GM23338 (cell line): Measurements from ENCODE around the gene IER5L. TPM values are rescaled to one million over a fixed set of nuclear protein-coding genes. Genes with fewer than 3 reads are reported as not detected.
"Not testable (repeated sequence)": the region's sequence is repeated elsewhere in the genome, so short reads cannot be mapped to it uniquely, and the experiment has no call there.

Experiments
- ATAC-seq: fragments of 200-7000 bp; cut with Tn5 transposase; 3 replicates; pipeline ENCODE4 v1.9.1; 2020
- DNase-seq: peaks from one replicate; pipeline ENCODE4 v3.0.0-alpha.2; 2015; ENCODE audit warnings: low spot score
- H2AFZ ChIP-seq: fragments of 200-600 bp; sonication (generic); 2 replicates; pipeline ENCODE4 v1.8.0; 2016; ENCODE audit warnings: antibody characterized with exemption, mild to moderate bottlenecking, moderate library complexity
- H3F3A ChIP-seq: fragments of 200-600 bp; sonication (generic); replicated peaks from 2 replicates; pipeline ENCODE4 v1.8.0; 2017; ENCODE audit warnings: antibody characterized with exemption, mixed run types, low read depth
- H3K27ac ChIP-seq: fragments of 200-600 bp; sonication (generic); 2 replicates; pipeline ENCODE4 v1.6.1; 2016; ENCODE audit warnings: low read depth
- H3K27me3 ChIP-seq: fragments of 200-600 bp; sonication (generic); 2 replicates; pipeline ENCODE4 v1.8.0; 2016; ENCODE audit warnings: mild to moderate bottlenecking, mixed run types, moderate library complexity; ENCODE audit not compliant: insufficient read depth
- H3K36me3 ChIP-seq: fragments of 200-600 bp; sonication (generic); 2 replicates; pipeline ENCODE4 v1.8.0; 2016; ENCODE audit warnings: mild to moderate bottlenecking; ENCODE audit not compliant: insufficient read depth
- H3K4me1 ChIP-seq: fragments of 200-600 bp; sonication (generic); 2 replicates; pipeline ENCODE4 v1.8.0; 2016; ENCODE audit warnings: mild to moderate bottlenecking, moderate library complexity; ENCODE audit not compliant: insufficient read depth
- H3K4me2 ChIP-seq: fragments of 200-600 bp; sonication (generic); 2 replicates; pipeline ENCODE4 v1.7.1; 2017; ENCODE audit warnings: mixed run types
- H3K4me3 ChIP-seq: fragments of 200-600 bp; sonication (generic); 2 replicates; pipeline ENCODE4 v1.6.1; 2016; ENCODE audit warnings: mixed run types
- H3K79me2 ChIP-seq: fragments of 200-600 bp; sonication (generic); replicated peaks from 2 replicates; pipeline ENCODE4 v1.8.0; 2017; ENCODE audit warnings: mild to moderate bottlenecking; ENCODE audit not compliant: insufficient read depth
- H3K9me2 ChIP-seq: fragments of 200-600 bp; sonication (generic); 2 replicates; pipeline ENCODE4 v1.8.0; 2017; ENCODE audit not compliant: insufficient read depth
- H4K20me1 ChIP-seq: fragments of 200-600 bp; sonication (generic); replicated peaks from 2 replicates; pipeline ENCODE4 v1.8.0; 2017; ENCODE audit warnings: mild to moderate bottlenecking; ENCODE audit not compliant: insufficient read depth
- H3K27ac Mint-ChIP-seq: 2 replicates; pipeline ENCODE4 v1.8.0; 2020; ENCODE audit warnings: inconsistent platforms, mild to moderate bottlenecking, moderate library complexity, mixed read lengths
- H3K27me3 Mint-ChIP-seq: 3 replicates; pipeline ENCODE4 v1.8.0; 2022; ENCODE audit warnings: low read depth, mild to moderate bottlenecking, moderate library complexity, mixed read lengths, inconsistent platforms; ENCODE audit not compliant: insufficient read depth, poor library complexity
- H3K36me3 Mint-ChIP-seq: 3 replicates; pipeline ENCODE4 v1.8.0; 2021; ENCODE audit warnings: low read depth, mild to moderate bottlenecking, inconsistent platforms, moderate library complexity, mixed read lengths
- H3K4me1 Mint-ChIP-seq: 3 replicates; pipeline ENCODE4 v1.8.0; 2020; ENCODE audit warnings: mild to moderate bottlenecking, inconsistent platforms, mixed read lengths
- H3K4me3 Mint-ChIP-seq: 3 replicates; pipeline ENCODE4 v1.8.0; 2021; ENCODE audit warnings: moderate library complexity, mild to moderate bottlenecking, inconsistent platforms, mixed read lengths
- H3K9me3 Mint-ChIP-seq: 3 replicates; pipeline ENCODE4 v1.8.0; 2020; ENCODE audit warnings: moderate library complexity, mild to moderate bottlenecking, inconsistent platforms, mixed read lengths
- CREB1 ChIP-seq: fragments of 250-450 bp; sonication (Bioruptor Pico); IDR thresholded peaks from 2 replicates; pipeline ENCODE4 v1.5.0; 2020; ENCODE audit warnings: low read depth, mild to moderate bottlenecking, moderate library complexity
- EZH2phosphoT487 ChIP-seq: fragments of 200-600 bp; sonication (generic); IDR thresholded peaks from one replicate; pipeline ENCODE4 v1.8.1; 2018; ENCODE audit warnings: antibody characterized with exemption; ENCODE audit not compliant: unreplicated experiment
- JUNB ChIP-seq: IDR thresholded peaks from one replicate; pipeline ENCODE4 v1.6.1; 2016; ENCODE audit warnings: antibody characterized with exemption; ENCODE audit not compliant: unreplicated experiment
- NANOG ChIP-seq: IDR thresholded peaks from 2 replicates; pipeline ENCODE4 v1.6.1; 2016; ENCODE audit warnings: antibody characterized with exemption, borderline replicate concordance
- POLR2AphosphoS5 ChIP-seq: IDR thresholded peaks from 2 replicates; pipeline ENCODE4 v1.6.1; 2016; ENCODE audit warnings: antibody characterized with exemption, low read depth
- ZNF114 ChIP-seq: fragments of 250-450 bp; sonication (Bioruptor Pico); IDR thresholded peaks from 2 replicates; pipeline ENCODE4 v1.5.0; 2020; ENCODE audit warnings: mild to moderate bottlenecking, moderate library complexity
- ZNF331 ChIP-seq: fragments of 250-450 bp; sonication (Bioruptor Pico); IDR thresholded peaks from 2 replicates; pipeline ENCODE4 v1.5.0; 2020; ENCODE audit warnings: low read depth, mild to moderate bottlenecking, moderate library complexity
- polyA plus RNA-seq: library from polyadenylated mRNA; unstranded; fragments of >200 nt; fragmentation: Nextera tagmentation; extraction: Ambion mirVana; gene quantifications from 2 replicates; pipeline ENCODE4 v1.2.1, GENCODE V29; 2016
- total RNA-seq: library from RNA; depleted of rRNA; stranded (reverse); fragments of >200 nt; shearing (Covaris generic); gene quantifications from 2 replicates; pipeline ENCODE4 v1.2.3, GENCODE V29; 2014
- TF ChIP-seq, protein P1 (sequence below), 2 experiments: fragments of 200-600 bp in 1 of 2; sonication (generic) in 1 of 2; conservative IDR thresholded peaks; 2 replicates each; pipeline versions ENCODE4 v1.5.1 to v1.6.1; 2016 to 2017; ENCODE audit warnings: antibody characterized with exemption in 2 of 2, low read depth in 2 of 2, mild to moderate bottlenecking in 2 of 2, moderate library complexity in 1 of 2
- TF ChIP-seq, protein P2 (sequence below): IDR thresholded peaks from 2 replicates; pipeline ENCODE4 v1.6.1; 2016; ENCODE audit warnings: antibody characterized with exemption
- TF ChIP-seq, protein P3 (sequence below): fragments of 250-450 bp; sonication (Bioruptor Pico); IDR thresholded peaks from 2 replicates; pipeline ENCODE4 v1.5.0; 2020; ENCODE audit warnings: mild to moderate bottlenecking, moderate library complexity

The IER5L gene
- total and polyA plus RNA-seq, 2 experiments from 2014 or later = 0.19 to 0.90 TPM

DNA sequence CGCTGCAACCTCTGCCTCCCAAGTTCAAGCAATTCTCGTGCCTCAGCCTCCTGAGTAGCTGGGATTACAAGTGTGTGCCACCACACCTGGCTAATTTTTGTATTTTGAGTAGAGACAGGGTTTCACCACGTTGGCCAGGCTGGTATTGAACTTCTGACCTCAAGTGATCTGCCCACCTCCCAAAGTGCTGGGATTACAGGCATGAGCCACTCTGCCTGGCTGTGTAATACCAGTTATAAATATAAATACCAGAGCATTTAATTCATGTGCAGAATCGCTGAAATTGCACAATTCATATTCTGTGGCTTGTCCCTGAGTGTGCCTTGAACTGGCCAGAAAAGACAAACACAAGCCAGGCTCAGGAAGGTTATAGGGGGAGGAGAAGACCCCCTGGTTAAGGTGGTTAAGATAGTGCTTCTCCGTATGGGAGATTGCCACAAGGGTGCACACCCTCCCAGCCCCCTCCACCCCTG lies 14.8 kb downstream of the IER5L start:
- not testable (repeated sequence) for H3K36me3 ChIP-seq, H3K79me2 ChIP-seq, H2AFZ ChIP-seq, H4K20me1 ChIP-seq, H3K4me3 ChIP-seq, H3K27me3 ChIP-seq, H3F3A ChIP-seq, DNase-seq, H3K36me3 Mint-ChIP-seq, H3K27ac Mint-ChIP-seq, H3K9me3 Mint-ChIP-seq, H3K9me2 ChIP-seq, H3K4me3 Mint-ChIP-seq, H3K4me2 ChIP-seq, ATAC-seq, H3K27ac ChIP-seq
- H3K4me1 ChIP-seq = peaks cover 22% of the 10 kb centered on the region
- Mint-ChIP-seq H3K27me3 (peaks cover 16% of the 10 kb centered on the region), H3K4me1 (peaks cover 24% of the 10 kb centered on the region)

DNA sequence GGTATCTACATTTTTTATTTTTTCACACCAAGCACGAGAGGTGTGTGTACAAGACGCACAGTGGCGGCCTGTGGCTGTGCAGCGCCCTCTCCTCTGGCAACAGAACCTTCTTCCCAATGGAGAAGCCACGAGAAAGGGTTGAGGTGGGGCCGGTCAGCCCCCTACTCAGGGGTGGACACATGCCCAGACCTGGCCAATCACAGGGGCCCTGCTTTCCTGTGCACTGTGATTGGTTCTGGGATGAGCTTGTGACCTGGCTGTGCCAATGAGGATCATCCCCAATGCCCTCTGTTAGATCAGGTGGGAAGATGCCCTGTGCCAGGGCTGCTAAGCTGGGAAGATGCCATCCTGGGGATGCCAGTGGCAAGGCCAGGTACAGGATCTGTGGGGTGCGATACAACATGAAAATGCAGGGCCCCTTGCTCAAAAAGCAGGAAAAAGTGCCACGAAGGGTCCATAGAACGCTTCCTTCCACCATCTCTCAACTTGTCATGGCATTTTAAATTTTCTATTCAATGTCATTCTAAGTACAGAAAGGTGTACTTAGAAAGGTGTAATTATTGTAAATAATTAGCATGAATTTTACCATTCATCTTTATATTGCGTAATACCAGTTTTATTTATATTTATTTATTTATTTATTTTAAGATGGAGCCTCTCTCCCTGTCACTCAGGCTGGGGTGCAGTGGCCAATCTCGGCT lies 15.4 kb downstream of the IER5L start:
- Mint-ChIP-seq H3K36me3 (peaks cover 6% of the 10 kb centered on the region; the same call in 2 of the 3 replicates), H3K9me3 (peaks cover 3% of the 10 kb centered on the region; the same call in 2 of the 3 replicates), H3K4me1 (peaks cover 18% of the 10 kb centered on the region), H3K27me3 (peaks cover 19% of the 10 kb centered on the region), H3K4me3 (no peak overlapping the region), H3K27ac (no peak overlapping the region)
- H3K79me2 ChIP-seq = no peaks in the 10 kb centered on the region
- H3K27ac ChIP-seq = no peak overlapping the region
- no peak overlapping the region for H3K4me3 ChIP-seq
- H3K36me3 ChIP-seq = no peaks in the 10 kb centered on the region
- no peak overlapping the region for H3K4me2 ChIP-seq
- peak; percentile 16 for ATAC-seq
- no peaks in the 10 kb centered on the region for H3K9me2 ChIP-seq
- H2AFZ ChIP-seq = no peak overlapping the region
- peaks cover 16% of the 10 kb centered on the region for H3K4me1 ChIP-seq
- H3K27me3 ChIP-seq = no peaks in the 10 kb centered on the region
- H4K20me1 ChIP-seq = no peaks in the 10 kb centered on the region
- DNase-seq = no peak
- H3F3A ChIP-seq = no peaks in the 10 kb centered on the region
- TF ChIP-seq POLR2AphosphoS5 (no peak), NANOG (no peak), EZH2phosphoT487 (no peak), CREB1 (CRISPR knock-in tag) (no peak), JUNB (no peak), ZNF331 (CRISPR knock-in tag) (no peak), ZNF114 (CRISPR knock-in tag) (no peak)
- TF ChIP-seq, protein P1, sequence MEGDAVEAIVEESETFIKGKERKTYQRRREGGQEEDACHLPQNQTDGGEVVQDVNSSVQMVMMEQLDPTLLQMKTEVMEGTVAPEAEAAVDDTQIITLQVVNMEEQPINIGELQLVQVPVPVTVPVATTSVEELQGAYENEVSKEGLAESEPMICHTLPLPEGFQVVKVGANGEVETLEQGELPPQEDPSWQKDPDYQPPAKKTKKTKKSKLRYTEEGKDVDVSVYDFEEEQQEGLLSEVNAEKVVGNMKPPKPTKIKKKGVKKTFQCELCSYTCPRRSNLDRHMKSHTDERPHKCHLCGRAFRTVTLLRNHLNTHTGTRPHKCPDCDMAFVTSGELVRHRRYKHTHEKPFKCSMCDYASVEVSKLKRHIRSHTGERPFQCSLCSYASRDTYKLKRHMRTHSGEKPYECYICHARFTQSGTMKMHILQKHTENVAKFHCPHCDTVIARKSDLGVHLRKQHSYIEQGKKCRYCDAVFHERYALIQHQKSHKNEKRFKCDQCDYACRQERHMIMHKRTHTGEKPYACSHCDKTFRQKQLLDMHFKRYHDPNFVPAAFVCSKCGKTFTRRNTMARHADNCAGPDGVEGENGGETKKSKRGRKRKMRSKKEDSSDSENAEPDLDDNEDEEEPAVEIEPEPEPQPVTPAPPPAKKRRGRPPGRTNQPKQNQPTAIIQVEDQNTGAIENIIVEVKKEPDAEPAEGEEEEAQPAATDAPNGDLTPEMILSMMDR (conservative IDR thresholded peaks at IDR 0.05; ENCODE audit: low read depth in 2 of 2) = no peak
- TF ChIP-seq, protein P2, sequence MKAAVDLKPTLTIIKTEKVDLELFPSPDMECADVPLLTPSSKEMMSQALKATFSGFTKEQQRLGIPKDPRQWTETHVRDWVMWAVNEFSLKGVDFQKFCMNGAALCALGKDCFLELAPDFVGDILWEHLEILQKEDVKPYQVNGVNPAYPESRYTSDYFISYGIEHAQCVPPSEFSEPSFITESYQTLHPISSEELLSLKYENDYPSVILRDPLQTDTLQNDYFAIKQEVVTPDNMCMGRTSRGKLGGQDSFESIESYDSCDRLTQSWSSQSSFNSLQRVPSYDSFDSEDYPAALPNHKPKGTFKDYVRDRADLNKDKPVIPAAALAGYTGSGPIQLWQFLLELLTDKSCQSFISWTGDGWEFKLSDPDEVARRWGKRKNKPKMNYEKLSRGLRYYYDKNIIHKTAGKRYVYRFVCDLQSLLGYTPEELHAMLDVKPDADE = no peak
- TF ChIP-seq, protein P3, sequence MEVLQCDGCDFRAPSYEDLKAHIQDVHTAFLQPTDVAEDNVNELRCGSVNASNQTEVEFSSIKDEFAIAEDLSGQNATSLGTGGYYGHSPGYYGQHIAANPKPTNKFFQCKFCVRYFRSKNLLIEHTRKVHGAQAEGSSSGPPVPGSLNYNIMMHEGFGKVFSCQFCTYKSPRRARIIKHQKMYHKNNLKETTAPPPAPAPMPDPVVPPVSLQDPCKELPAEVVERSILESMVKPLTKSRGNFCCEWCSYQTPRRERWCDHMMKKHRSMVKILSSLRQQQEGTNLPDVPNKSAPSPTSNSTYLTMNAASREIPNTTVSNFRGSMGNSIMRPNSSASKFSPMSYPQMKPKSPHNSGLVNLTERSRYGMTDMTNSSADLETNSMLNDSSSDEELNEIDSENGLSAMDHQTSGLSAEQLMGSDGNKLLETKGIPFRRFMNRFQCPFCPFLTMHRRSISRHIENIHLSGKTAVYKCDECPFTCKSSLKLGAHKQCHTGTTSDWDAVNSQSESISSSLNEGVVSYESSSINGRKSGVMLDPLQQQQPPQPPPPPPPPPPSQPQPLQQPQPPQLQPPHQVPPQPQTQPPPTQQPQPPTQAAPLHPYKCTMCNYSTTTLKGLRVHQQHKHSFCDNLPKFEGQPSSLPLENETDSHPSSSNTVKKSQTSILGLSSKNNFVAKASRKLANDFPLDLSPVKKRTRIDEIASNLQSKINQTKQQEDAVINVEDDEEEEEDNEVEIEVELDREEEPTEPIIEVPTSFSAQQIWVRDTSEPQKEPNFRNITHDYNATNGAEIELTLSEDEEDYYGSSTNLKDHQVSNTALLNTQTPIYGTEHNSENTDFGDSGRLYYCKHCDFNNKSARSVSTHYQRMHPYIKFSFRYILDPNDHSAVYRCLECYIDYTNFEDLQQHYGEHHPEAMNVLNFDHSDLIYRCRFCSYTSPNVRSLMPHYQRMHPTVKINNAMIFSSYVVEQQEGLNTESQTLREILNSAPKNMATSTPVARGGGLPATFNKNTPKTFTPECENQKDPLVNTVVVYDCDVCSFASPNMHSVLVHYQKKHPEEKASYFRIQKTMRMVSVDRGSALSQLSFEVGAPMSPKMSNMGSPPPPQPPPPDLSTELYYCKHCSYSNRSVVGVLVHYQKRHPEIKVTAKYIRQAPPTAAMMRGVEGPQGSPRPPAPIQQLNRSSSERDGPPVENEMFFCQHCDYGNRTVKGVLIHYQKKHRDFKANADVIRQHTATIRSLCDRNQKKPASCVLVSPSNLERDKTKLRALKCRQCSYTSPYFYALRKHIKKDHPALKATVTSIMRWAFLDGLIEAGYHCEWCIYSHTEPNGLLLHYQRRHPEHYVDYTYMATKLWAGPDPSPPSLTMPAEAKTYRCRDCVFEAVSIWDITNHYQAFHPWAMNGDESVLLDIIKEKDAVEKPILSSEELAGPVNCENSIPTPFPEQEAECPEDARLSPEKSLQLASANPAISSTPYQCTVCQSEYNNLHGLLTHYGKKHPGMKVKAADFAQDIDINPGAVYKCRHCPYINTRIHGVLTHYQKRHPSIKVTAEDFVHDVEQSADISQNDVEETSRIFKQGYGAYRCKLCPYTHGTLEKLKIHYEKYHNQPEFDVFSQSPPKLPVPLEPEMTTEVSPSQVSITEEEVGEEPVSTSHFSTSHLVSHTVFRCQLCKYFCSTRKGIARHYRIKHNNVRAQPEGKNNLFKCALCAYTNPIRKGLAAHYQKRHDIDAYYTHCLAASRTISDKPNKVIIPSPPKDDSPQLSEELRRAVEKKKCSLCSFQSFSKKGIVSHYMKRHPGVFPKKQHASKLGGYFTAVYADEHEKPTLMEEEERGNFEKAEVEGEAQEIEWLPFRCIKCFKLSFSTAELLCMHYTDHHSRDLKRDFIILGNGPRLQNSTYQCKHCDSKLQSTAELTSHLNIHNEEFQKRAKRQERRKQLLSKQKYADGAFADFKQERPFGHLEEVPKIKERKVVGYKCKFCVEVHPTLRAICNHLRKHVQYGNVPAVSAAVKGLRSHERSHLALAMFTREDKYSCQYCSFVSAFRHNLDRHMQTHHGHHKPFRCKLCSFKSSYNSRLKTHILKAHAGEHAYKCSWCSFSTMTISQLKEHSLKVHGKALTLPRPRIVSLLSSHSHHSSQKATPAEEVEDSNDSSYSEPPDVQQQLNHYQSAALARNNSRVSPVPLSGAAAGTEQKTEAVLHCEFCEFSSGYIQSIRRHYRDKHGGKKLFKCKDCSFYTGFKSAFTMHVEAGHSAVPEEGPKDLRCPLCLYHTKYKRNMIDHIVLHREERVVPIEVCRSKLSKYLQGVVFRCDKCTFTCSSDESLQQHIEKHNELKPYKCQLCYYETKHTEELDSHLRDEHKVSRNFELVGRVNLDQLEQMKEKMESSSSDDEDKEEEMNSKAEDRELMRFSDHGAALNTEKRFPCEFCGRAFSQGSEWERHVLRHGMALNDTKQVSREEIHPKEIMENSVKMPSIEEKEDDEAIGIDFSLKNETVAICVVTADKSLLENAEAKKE (CRISPR knock-in tag) = no peak
